AG04449 (cell line): ENCODE data around the gene SLFN13.

ENCODE experiments used
- CTCF ChIA-PET: fragments of 350-600 bp; formaldehyde crosslinking; extraction: SDS; loops from one replicate; lab custom pipeline; 2021; ENCODE audit warnings: antibody characterized with exemption; lab: Yijun Ruan, JAX
- POLR2A ChIA-PET: fragments of 400-600, 350-600 bp; formaldehyde crosslinking; extraction: SDS; loops from one replicate; lab custom pipeline; 2020; ENCODE audit warnings: antibody characterized with exemption, inconsistent platforms; lab: Yijun Ruan, JAX
- DNase-seq: peaks from one replicate; pipeline ENCODE4 v3.0.0-alpha.2; 2010; ENCODE audit warnings: low read depth, low spot score
- H3K4me3 ChIP-seq: 2 replicates; pipeline ENCODE4 v1.5.1; 2011; ENCODE audit warnings: low read depth, mild to moderate bottlenecking, control low read depth, low read length
- CTCF ChIP-seq: IDR thresholded peaks from one replicate; pipeline ENCODE4 v1.5.1; 2011; ENCODE audit warnings: mild to moderate bottlenecking, moderate library complexity, low read length, control low read depth, inconsistent platforms; ENCODE audit not compliant: insufficient read depth; ENCODE audit errors: missing control alignments

SLFN13 gene, protein sequence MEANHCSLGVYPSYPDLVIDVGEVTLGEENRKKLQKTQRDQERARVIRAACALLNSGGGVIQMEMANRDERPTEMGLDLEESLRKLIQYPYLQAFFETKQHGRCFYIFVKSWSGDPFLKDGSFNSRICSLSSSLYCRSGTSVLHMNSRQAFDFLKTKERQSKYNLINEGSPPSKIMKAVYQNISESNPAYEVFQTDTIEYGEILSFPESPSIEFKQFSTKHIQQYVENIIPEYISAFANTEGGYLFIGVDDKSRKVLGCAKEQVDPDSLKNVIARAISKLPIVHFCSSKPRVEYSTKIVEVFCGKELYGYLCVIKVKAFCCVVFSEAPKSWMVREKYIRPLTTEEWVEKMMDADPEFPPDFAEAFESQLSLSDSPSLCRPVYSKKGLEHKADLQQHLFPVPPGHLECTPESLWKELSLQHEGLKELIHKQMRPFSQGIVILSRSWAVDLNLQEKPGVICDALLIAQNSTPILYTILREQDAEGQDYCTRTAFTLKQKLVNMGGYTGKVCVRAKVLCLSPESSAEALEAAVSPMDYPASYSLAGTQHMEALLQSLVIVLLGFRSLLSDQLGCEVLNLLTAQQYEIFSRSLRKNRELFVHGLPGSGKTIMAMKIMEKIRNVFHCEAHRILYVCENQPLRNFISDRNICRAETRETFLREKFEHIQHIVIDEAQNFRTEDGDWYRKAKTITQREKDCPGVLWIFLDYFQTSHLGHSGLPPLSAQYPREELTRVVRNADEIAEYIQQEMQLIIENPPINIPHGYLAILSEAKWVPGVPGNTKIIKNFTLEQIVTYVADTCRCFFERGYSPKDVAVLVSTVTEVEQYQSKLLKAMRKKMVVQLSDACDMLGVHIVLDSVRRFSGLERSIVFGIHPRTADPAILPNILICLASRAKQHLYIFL

DNA sequence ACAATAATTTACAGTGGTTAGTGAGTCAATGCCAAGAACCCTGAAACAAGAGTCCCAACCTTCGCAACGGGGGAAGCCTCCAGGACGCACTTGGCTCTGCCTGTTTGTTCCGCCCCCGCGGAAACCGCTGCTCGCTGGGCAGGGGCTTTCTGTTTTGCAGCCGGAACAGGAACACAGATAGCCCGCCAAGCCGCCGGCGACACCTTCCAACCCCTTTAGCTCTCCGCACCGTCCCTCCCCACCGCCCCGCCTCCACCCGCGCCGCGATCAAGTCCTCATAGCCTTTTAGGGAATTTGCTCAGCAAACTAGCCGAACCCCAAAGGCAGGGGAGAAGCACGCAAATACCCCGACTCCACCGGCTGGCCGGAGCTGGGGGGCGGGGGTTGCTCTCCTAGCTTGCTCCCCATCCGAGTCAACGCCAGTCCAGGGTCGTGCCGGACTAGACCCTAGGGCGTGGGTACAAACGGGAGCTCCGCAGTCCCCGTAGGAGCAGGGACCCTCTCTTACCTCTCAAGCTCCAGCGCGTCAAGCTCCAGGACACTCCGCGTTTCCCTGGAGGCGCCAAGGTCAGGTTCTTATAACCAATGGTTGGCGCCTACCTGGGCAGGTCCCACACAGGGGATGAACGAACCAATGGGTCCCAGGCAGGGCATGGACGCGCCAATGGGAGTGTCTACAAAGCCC, at the start of gene SLFN13:
SLFN13 (minus strand) TSS at position 553 of the 685 bp plus-strand sequence. CDS start 3,086 bp downstream, outside the sequence.
- no peak for TF ChIP-seq CTCF
- no peak for DNase-seq
- CTCF ChIA-PET = interaction anchor here (1.4 kb wide), 1 partner anchor 25 kb away, joined by 3 read pairs; no protein-coding TSS in a partner anchor
- POLR2A ChIA-PET = interaction anchor here (1.3 kb wide), 1 partner anchor 75 kb away, joined by 3 read pairs; the partner anchor contains the start of gene SLFN11
- peak within 1 kb of the TSS; percentile 51 for H3K4me3 ChIP-seq

- ChIA-PET CTCF (no interaction called here), POLR2A (no interaction called here)
- no peak for DNase-seq
- no peak for TF ChIP-seq CTCF
- no peak overlapping the region for H3K4me3 ChIP-seq
Measured at GRCh38 chr17:35496451-35497290, 48.1 kb upstream of the SLFN13 start.

DNA sequence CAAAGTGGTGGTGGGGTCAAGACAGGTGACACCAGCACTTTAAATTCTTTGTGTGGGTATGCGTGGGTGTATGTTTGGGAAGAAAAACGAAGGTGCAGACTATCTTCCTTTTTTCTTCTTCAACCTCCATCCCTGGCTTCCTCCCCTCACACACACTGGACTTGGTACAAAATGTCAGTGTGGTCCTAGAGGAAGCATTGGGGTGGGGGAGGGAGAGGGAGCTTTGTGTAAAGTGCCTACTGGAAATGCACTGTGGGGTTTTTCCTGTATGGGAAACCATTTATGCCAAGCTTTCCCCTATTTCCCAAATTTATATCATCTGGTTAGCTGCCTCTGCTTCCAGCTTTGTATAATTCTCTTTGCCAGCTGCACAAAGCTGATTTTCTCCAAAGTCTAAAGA, 44.5 kb upstream of the SLFN13 start:
- TF ChIP-seq CTCF = no peak
- POLR2A ChIA-PET = no interaction called here
- H3K4me3 ChIP-seq = no peak overlapping the region
- CTCF ChIA-PET = no interaction called here
- no peak for DNase-seq

GRCh38 chr17:35491417-35491816, 42.9 kb upstream of the SLFN13 start:
- no peak overlapping the region for H3K4me3 ChIP-seq
- ChIA-PET POLR2A (no interaction called here), CTCF (no interaction called here)
- no peak for DNase-seq
- TF ChIP-seq CTCF = no peak

GRCh38 chr17:35489944-35490343, 41.4 kb upstream of the SLFN13 start:
- ChIA-PET CTCF (no interaction called here), POLR2A (no interaction called here)
- no peak for TF ChIP-seq CTCF
- no peak overlapping the region for H3K4me3 ChIP-seq
- no peak for DNase-seq
